Measurements from ENCODE around the gene UNC80.

UNC80 gene

DNA sequence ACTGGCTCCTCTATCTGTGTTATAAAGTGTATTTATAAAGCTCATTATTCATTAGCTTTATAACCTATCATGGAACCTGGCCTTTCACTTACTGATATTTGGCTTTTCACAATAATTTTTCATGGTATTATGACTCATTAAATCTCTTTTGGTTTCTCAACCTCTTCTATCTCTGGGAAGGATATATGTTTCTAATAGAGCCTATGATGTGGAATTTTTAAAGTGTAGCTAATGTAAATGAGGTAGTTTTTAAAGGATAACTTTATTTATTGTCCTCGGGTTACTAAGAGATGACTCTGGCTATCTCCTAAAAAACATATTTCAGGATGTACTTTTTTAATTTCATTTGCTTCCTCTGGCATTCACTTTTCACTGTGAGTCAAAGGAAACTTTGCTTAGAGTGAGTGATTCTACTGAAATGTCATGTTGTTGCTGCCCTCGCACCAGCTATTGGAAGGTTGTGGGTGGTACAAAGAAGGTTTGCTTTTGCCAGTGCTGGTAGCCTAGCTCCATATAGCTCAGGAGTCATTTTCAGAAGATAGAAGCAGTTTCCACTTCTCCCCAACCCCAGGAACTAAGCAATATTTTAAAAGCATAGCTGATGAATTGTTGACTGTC, 145.6 kb downstream of the UNC80 start:
- TF ChIP-seq, protein P1, sequence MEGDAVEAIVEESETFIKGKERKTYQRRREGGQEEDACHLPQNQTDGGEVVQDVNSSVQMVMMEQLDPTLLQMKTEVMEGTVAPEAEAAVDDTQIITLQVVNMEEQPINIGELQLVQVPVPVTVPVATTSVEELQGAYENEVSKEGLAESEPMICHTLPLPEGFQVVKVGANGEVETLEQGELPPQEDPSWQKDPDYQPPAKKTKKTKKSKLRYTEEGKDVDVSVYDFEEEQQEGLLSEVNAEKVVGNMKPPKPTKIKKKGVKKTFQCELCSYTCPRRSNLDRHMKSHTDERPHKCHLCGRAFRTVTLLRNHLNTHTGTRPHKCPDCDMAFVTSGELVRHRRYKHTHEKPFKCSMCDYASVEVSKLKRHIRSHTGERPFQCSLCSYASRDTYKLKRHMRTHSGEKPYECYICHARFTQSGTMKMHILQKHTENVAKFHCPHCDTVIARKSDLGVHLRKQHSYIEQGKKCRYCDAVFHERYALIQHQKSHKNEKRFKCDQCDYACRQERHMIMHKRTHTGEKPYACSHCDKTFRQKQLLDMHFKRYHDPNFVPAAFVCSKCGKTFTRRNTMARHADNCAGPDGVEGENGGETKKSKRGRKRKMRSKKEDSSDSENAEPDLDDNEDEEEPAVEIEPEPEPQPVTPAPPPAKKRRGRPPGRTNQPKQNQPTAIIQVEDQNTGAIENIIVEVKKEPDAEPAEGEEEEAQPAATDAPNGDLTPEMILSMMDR (IDR thresholded peaks at IDR 0.05; ENCODE audit: low read depth, low read length, missing control alignments) = no peak
- no peak overlapping the region for H3K4me3 ChIP-seq (ENCODE audit: low read depth, low read length)
- H3K27me3 ChIP-seq (replicated peaks) = no peaks in the 10 kb centered on the region
- DNase-seq = no peak
- in situ Hi-C loops (cut with HindIII; ENCODE audit: low pct_ligation_motif_present, low sequenced_read_pairs) = no loop called here
- no peaks in the 10 kb centered on the region for H3K36me3 ChIP-seq (replicated peaks)
- no peak overlapping the region for H3K27ac ChIP-seq

GRCh38 chr2:209918251-209918650, 146.6 kb downstream of the UNC80 start:
- no peaks in the 10 kb centered on the region for H3K36me3 ChIP-seq (replicated peaks)
- DNase-seq = no peak
- no peak overlapping the region for H3K4me3 ChIP-seq (ENCODE audit: low read depth, low read length)
- no peak overlapping the region for H3K27ac ChIP-seq
- TF ChIP-seq, protein P1 (IDR thresholded peaks at IDR 0.05; ENCODE audit: low read depth, low read length, missing control alignments) = no peak
- in situ Hi-C loops (cut with HindIII; ENCODE audit: low pct_ligation_motif_present, low sequenced_read_pairs) = no loop called here
- H3K27me3 ChIP-seq (replicated peaks) = no peaks in the 10 kb centered on the region

DNA sequence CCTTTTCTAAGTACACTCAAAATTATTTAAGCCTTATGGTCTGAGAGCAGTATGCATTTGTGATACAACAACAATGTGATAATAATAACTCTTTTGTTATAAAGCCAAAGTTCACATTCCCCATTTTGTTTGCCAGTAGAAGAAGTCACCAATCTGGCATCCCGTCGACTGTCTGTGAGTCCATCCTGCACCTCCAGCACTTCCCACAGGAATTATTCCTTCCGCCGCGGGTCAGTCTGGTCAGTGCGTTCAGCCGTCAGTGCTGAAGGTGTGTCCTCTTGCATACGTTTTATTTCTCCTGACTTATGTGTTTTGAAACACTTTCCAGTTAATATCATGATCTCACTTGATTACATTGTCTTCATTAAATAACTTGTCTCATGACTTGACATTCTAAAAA, 150.5 kb downstream of the UNC80 start:
- Histone ChIP-seq H3K36me3 (replicated peaks) (no peaks in the 10 kb centered on the region), H3K27ac (no peak overlapping the region), H3K27me3 (replicated peaks) (no peaks in the 10 kb centered on the region), H3K4me3 (ENCODE audit: low read depth, low read length) (no peak overlapping the region)
- TF ChIP-seq, protein P1 (IDR thresholded peaks at IDR 0.05; ENCODE audit: low read depth, low read length, missing control alignments) = no peak
- in situ Hi-C loops (cut with HindIII; ENCODE audit: low pct_ligation_motif_present, low sequenced_read_pairs) = no loop called here
- DNase-seq = no peak

DNA sequence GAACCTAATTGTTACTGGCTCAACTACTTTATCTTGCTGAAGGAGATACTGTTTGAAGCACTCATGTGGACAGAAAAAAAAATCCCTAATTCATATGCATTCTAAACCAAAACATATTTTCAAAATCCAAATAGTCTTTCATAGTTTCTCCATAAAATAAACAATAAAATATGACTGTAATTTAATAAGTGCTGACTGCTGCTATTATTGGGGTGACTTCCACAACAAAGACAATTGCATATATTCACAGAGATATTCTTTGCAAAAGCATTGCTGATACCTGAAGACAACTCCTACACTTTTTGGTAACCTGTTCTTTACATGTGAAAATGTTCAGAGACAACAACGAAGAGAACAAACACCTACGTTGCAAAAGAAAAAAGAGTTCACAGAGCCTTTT, 157.7 kb downstream of the UNC80 start:
- in situ Hi-C loops (cut with HindIII; ENCODE audit: low pct_ligation_motif_present, low sequenced_read_pairs) = no loop called here
- TF ChIP-seq, protein P1 (IDR thresholded peaks at IDR 0.05; ENCODE audit: low read depth, low read length, missing control alignments) = no peak
- H3K36me3 ChIP-seq (replicated peaks) = no peaks in the 10 kb centered on the region
- H3K27ac ChIP-seq = no peak overlapping the region
- no peak overlapping the region for H3K4me3 ChIP-seq (ENCODE audit: low read depth, low read length)
- no peaks in the 10 kb centered on the region for H3K27me3 ChIP-seq (replicated peaks)
- no peak for DNase-seq

- peak overlapping the region; percentile 40 for H3K4me3 ChIP-seq (ENCODE audit: low read depth, low read length)
- no peaks in the 10 kb centered on the region for H3K36me3 ChIP-seq (replicated peaks)
- H3K27me3 ChIP-seq (replicated peaks) = no peaks in the 10 kb centered on the region
- in situ Hi-C loops (cut with HindIII; ENCODE audit: low pct_ligation_motif_present, low sequenced_read_pairs) = no loop called here
- TF ChIP-seq, protein P1 (IDR thresholded peaks at IDR 0.05; ENCODE audit: low read depth, low read length, missing control alignments) = peak; percentile 24
- no peak overlapping the region for H3K27ac ChIP-seq
- DNase-seq = peak; percentile 81
Observed at GRCh38 chr2:209933499-209934483, 162.2 kb downstream of the UNC80 start.

Data from brain microvascular endothelial cell (primary cell).